ENCODE measurements around the gene TMEM209. TPM values are rescaled to one million over a fixed set of nuclear protein-coding genes. Genes with fewer than 3 reads are reported as not detected.
"Not testable (repeated sequence)": the region's sequence is repeated elsewhere in the genome, so short reads cannot be mapped to it uniquely, and the experiment has no call there.

TMEM209 gene
- total RNA-seq, 1 experiment from 2014 or later = 30.8 TPM

GRCh38 chr7:130234078-130234477, 28.9 kb upstream of the TMEM209 start:
- Histone ChIP-seq H2AFZ (no peak overlapping the region), H3K36me3 (ENCODE audit: low read depth) (no peaks in the 10 kb centered on the region), H3K4me3 (no peak overlapping the region), H3K27me3 (ENCODE audit: insufficient read depth, low read depth) (no peaks in the 10 kb centered on the region), H3K79me2 (ENCODE audit: low read depth) (no peaks in the 10 kb centered on the region), H3F3A (ENCODE audit: insufficient read depth, low read depth) (no peaks in the 10 kb centered on the region), H3K27ac (no peak overlapping the region), H3K4me2 (no peak overlapping the region), H3K9me3 (ENCODE audit: insufficient read depth, low read depth) (no peaks in the 10 kb centered on the region), H3K9me2 (ENCODE audit: insufficient read depth) (no peaks in the 10 kb centered on the region), H4K20me1 (ENCODE audit: insufficient read depth) (no peaks in the 10 kb centered on the region), H3K4me1 (replicated peaks; ENCODE audit: insufficient read depth) (no peaks in the 10 kb centered on the region)
- intact Hi-C loops (cut with micrococcal nuclease; ENCODE audit: unreplicated experiment) = no loop called here
- ChIA-PET CTCF (no interaction called here), POLR2A (ENCODE audit: unreplicated experiment) (no interaction called here)
- no peak for DNase-seq
- BruUV-seq (replicated peaks) = no TSS peak
- TF ChIP-seq, protein P1, sequence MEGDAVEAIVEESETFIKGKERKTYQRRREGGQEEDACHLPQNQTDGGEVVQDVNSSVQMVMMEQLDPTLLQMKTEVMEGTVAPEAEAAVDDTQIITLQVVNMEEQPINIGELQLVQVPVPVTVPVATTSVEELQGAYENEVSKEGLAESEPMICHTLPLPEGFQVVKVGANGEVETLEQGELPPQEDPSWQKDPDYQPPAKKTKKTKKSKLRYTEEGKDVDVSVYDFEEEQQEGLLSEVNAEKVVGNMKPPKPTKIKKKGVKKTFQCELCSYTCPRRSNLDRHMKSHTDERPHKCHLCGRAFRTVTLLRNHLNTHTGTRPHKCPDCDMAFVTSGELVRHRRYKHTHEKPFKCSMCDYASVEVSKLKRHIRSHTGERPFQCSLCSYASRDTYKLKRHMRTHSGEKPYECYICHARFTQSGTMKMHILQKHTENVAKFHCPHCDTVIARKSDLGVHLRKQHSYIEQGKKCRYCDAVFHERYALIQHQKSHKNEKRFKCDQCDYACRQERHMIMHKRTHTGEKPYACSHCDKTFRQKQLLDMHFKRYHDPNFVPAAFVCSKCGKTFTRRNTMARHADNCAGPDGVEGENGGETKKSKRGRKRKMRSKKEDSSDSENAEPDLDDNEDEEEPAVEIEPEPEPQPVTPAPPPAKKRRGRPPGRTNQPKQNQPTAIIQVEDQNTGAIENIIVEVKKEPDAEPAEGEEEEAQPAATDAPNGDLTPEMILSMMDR (conservative IDR thresholded peaks at IDR 0.05) = no peak
- TF ChIP-seq EZH2 (IDR thresholded peaks at IDR 0.05; ENCODE audit: low read depth) = no peak

- no peaks in the 10 kb centered on the region for H3K79me2 ChIP-seq (ENCODE audit: low read depth)
- ChIA-PET CTCF (no interaction called here), POLR2A (ENCODE audit: unreplicated experiment) (no interaction called here)
- DNase-seq = no peak
- H3K36me3 ChIP-seq (ENCODE audit: low read depth) = no peaks in the 10 kb centered on the region
- H3K27ac ChIP-seq = no peak overlapping the region
- no peak overlapping the region for H3K4me2 ChIP-seq
- H3K9me3 ChIP-seq (ENCODE audit: insufficient read depth, low read depth) = no peaks in the 10 kb centered on the region
- H2AFZ ChIP-seq = no peak overlapping the region
- TF ChIP-seq, protein P1 (conservative IDR thresholded peaks at IDR 0.05) = no peak
- no peak for TF ChIP-seq EZH2 (IDR thresholded peaks at IDR 0.05; ENCODE audit: low read depth)
- H3K4me1 ChIP-seq (replicated peaks; ENCODE audit: insufficient read depth) = no peaks in the 10 kb centered on the region
- H4K20me1 ChIP-seq (ENCODE audit: insufficient read depth) = no peaks in the 10 kb centered on the region
- H3K4me3 ChIP-seq = no peak overlapping the region
- no peaks in the 10 kb centered on the region for H3F3A ChIP-seq (ENCODE audit: insufficient read depth, low read depth)
- H3K27me3 ChIP-seq (ENCODE audit: insufficient read depth, low read depth) = no peaks in the 10 kb centered on the region
- H3K9me2 ChIP-seq (ENCODE audit: insufficient read depth) = no peaks in the 10 kb centered on the region
- intact Hi-C loops (cut with micrococcal nuclease; ENCODE audit: unreplicated experiment) = no loop called here
- no TSS peak for BruUV-seq (replicated peaks)
These were observed 27.0 kb upstream of the TMEM209 start for GRCh38 chr7:130232209-130232608.

DNA sequence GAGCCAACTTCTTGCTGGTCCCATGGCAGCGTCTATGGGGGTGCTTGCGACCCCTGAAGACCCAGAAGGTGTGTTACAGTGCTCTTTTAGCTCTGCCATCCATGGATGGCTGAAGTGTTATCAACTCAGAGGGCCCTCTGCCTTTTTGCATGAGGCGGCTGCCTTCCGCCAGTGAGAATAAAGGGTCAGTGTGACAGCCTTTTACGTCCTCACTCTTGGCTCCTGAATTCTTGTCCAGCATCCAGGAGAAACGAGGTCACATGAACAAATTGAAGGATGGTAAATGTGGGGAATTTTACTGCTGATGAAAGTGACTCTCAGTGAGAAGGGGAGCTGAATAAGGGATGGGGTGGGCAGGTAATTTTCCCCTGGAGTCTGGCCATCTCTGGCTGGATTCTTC, 26.6 kb upstream of the TMEM209 start:
- Histone ChIP-seq H3K9me2 (ENCODE audit: insufficient read depth) (no peaks in the 10 kb centered on the region), H3K27me3 (ENCODE audit: insufficient read depth, low read depth) (no peaks in the 10 kb centered on the region), H3K4me1 (replicated peaks; ENCODE audit: insufficient read depth) (no peaks in the 10 kb centered on the region), H3K36me3 (ENCODE audit: low read depth) (no peaks in the 10 kb centered on the region), H3K4me2 (no peak overlapping the region), H3K27ac (no peak overlapping the region), H3F3A (ENCODE audit: insufficient read depth, low read depth) (no peaks in the 10 kb centered on the region), H3K4me3 (no peak overlapping the region), H4K20me1 (ENCODE audit: insufficient read depth) (no peaks in the 10 kb centered on the region), H3K79me2 (ENCODE audit: low read depth) (no peaks in the 10 kb centered on the region), H2AFZ (no peak overlapping the region), H3K9me3 (ENCODE audit: insufficient read depth, low read depth) (no peaks in the 10 kb centered on the region)
- CTCF ChIA-PET = no interaction called here
- intact Hi-C loops (cut with micrococcal nuclease; ENCODE audit: unreplicated experiment) = no loop called here
- POLR2A ChIA-PET (ENCODE audit: unreplicated experiment) = no interaction called here
- BruUV-seq (replicated peaks) = no TSS peak
- TF ChIP-seq EZH2 (IDR thresholded peaks at IDR 0.05; ENCODE audit: low read depth) = no peak
- TF ChIP-seq, protein P1 (conservative IDR thresholded peaks at IDR 0.05) = no peak
- no peak for DNase-seq

DNA sequence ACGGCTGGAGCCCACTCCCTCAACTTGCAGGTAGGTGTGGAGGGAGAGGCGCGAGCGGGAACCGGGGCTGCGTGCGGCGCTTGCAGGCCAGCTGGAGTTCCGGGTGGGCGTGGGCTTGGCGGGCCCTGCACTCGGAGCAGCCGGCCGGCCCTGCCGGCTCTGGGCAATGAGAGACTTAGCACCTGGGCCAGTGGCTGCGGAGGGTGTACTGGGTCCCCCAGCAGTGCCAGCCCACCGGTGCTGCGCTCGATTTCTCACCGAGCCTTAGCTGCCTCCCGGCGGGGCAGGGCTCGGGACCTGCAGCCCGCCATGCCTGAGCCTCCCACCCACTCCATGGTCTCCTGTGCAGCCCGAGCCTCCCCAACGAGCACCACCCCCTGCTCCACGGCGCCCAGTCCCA, 24.8 kb upstream of the TMEM209 start:
- H3K27me3 ChIP-seq (ENCODE audit: insufficient read depth, low read depth); H3K4me3 ChIP-seq; H3K4me1 ChIP-seq (replicated peaks; ENCODE audit: insufficient read depth); H3K27ac ChIP-seq; H3F3A ChIP-seq (ENCODE audit: insufficient read depth, low read depth); H3K79me2 ChIP-seq (ENCODE audit: low read depth); H3K36me3 ChIP-seq (ENCODE audit: low read depth); BruUV-seq (replicated peaks); DNase-seq; H3K4me2 ChIP-seq; POLR2A ChIA-PET (ENCODE audit: unreplicated experiment); intact Hi-C loops (cut with micrococcal nuclease; ENCODE audit: unreplicated experiment); H3K9me3 ChIP-seq (ENCODE audit: insufficient read depth, low read depth); H4K20me1 ChIP-seq (ENCODE audit: insufficient read depth); H3K9me2 ChIP-seq (ENCODE audit: insufficient read depth); H2AFZ ChIP-seq; CTCF ChIA-PET: not testable (repeated sequence)
